ENCODE measurements around the gene PPP4R1. TPM values are rescaled to one million over a fixed set of nuclear protein-coding genes. Genes with fewer than 3 reads are reported as not detected.

Gene PPP4R1
- total RNA-seq, 1 experiment from 2014 or later, result 71.1 TPM

DNA sequence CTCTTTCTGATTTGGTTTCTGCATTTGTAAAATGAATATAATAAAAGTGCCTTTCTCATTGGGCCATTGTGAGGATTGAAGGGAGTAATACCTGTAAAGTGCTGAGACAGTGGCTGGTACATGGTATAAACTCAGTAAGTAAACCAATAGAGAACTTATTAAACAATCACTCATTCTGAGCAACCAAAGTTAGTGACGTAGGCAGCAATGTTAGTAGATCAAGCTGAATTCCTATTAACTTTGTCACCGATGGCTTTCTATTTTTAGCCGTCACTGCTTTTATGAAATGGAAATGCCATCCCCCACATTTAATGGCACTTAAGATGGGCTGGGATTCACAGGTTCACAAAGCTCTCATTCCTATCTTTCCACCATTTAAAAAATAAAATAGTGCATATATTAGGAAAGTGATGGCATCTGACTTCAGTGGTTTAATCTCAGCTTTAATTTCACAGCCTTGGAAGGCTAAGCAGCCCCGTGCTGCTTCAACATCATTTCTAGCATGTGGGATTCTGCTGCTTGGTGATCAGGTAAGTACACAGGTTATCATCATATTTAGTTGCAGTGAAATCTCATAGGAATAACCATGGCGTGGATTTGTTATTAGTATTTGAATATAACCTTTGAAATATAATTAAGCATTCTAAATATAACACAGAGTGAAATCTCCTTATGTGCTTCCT, 17.6 kb upstream of the PPP4R1 start:
- no peak for DNase-seq (ENCODE audit: low spot score)
- no peak for ATAC-seq
- POLR2A ChIA-PET, result no interaction called here
- H3K27ac Mint-ChIP-seq, result no peak overlapping the region
- CTCF ChIA-PET, result no interaction called here
- H3K4me1 Mint-ChIP-seq, result peaks cover 20% of the 10 kb centered on the region
- peaks cover 9% of the 10 kb centered on the region; the same call in 1 of the 2 replicates for H3K36me3 Mint-ChIP-seq
- peaks cover 14% of the 10 kb centered on the region for H3K9me3 Mint-ChIP-seq
- no peak for TF ChIP-seq ATF1 (CRISPR knock-in tag; IDR thresholded peaks at IDR 0.05)
- TF ChIP-seq, protein P1, sequence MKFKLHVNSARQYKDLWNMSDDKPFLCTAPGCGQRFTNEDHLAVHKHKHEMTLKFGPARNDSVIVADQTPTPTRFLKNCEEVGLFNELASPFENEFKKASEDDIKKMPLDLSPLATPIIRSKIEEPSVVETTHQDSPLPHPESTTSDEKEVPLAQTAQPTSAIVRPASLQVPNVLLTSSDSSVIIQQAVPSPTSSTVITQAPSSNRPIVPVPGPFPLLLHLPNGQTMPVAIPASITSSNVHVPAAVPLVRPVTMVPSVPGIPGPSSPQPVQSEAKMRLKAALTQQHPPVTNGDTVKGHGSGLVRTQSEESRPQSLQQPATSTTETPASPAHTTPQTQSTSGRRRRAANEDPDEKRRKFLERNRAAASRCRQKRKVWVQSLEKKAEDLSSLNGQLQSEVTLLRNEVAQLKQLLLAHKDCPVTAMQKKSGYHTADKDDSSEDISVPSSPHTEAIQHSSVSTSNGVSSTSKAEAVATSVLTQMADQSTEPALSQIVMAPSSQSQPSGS (CRISPR knock-in tag; IDR thresholded peaks at IDR 0.05; ENCODE audit: borderline replicate concordance, low read depth), result no peak
- TF ChIP-seq, protein P2, sequence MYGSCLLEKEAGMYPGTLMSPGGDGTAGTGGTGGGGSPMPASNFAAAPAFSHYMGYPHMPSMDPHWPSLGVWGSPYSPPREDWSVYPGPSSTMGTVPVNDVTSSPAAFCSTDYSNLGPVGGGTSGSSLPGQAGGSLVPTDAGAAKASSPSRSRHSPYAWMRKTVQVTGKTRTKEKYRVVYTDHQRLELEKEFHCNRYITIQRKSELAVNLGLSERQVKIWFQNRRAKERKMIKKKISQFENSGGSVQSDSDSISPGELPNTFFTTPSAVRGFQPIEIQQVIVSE (CRISPR knock-in tag; IDR thresholded peaks at IDR 0.05; ENCODE audit: borderline replicate concordance), result no peak
- TF ChIP-seq, protein P3, sequence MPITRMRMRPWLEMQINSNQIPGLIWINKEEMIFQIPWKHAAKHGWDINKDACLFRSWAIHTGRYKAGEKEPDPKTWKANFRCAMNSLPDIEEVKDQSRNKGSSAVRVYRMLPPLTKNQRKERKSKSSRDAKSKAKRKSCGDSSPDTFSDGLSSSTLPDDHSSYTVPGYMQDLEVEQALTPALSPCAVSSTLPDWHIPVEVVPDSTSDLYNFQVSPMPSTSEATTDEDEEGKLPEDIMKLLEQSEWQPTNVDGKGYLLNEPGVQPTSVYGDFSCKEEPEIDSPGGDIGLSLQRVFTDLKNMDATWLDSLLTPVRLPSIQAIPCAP (CRISPR knock-in tag; IDR thresholded peaks at IDR 0.05), result no peak
- TF ChIP-seq SMAD4 (CRISPR knock-in tag; IDR thresholded peaks at IDR 0.05), result no peak
- TF ChIP-seq, protein P4, sequence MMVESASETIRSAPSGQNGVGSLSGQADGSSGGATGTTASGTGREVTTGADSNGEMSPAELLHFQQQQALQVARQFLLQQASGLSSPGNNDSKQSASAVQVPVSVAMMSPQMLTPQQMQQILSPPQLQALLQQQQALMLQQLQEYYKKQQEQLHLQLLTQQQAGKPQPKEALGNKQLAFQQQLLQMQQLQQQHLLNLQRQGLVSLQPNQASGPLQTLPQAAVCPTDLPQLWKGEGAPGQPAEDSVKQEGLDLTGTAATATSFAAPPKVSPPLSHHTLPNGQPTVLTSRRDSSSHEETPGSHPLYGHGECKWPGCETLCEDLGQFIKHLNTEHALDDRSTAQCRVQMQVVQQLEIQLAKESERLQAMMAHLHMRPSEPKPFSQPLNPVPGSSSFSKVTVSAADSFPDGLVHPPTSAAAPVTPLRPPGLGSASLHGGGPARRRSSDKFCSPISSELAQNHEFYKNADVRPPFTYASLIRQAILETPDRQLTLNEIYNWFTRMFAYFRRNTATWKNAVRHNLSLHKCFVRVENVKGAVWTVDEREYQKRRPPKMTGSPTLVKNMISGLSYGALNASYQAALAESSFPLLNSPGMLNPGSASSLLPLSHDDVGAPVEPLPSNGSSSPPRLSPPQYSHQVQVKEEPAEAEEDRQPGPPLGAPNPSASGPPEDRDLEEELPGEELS (CRISPR knock-in tag; IDR thresholded peaks at IDR 0.05), result no peak
- TF ChIP-seq, protein P5, sequence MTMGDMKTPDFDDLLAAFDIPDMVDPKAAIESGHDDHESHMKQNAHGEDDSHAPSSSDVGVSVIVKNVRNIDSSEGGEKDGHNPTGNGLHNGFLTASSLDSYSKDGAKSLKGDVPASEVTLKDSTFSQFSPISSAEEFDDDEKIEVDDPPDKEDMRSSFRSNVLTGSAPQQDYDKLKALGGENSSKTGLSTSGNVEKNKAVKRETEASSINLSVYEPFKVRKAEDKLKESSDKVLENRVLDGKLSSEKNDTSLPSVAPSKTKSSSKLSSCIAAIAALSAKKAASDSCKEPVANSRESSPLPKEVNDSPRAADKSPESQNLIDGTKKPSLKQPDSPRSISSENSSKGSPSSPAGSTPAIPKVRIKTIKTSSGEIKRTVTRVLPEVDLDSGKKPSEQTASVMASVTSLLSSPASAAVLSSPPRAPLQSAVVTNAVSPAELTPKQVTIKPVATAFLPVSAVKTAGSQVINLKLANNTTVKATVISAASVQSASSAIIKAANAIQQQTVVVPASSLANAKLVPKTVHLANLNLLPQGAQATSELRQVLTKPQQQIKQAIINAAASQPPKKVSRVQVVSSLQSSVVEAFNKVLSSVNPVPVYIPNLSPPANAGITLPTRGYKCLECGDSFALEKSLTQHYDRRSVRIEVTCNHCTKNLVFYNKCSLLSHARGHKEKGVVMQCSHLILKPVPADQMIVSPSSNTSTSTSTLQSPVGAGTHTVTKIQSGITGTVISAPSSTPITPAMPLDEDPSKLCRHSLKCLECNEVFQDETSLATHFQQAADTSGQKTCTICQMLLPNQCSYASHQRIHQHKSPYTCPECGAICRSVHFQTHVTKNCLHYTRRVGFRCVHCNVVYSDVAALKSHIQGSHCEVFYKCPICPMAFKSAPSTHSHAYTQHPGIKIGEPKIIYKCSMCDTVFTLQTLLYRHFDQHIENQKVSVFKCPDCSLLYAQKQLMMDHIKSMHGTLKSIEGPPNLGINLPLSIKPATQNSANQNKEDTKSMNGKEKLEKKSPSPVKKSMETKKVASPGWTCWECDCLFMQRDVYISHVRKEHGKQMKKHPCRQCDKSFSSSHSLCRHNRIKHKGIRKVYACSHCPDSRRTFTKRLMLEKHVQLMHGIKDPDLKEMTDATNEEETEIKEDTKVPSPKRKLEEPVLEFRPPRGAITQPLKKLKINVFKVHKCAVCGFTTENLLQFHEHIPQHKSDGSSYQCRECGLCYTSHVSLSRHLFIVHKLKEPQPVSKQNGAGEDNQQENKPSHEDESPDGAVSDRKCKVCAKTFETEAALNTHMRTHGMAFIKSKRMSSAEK (CRISPR knock-in tag; IDR thresholded peaks at IDR 0.05; ENCODE audit: borderline replicate concordance), result no peak
- TF ChIP-seq ZNF232 (CRISPR knock-in tag; IDR thresholded peaks at IDR 0.05), result no peak
- TF ChIP-seq, protein P6, sequence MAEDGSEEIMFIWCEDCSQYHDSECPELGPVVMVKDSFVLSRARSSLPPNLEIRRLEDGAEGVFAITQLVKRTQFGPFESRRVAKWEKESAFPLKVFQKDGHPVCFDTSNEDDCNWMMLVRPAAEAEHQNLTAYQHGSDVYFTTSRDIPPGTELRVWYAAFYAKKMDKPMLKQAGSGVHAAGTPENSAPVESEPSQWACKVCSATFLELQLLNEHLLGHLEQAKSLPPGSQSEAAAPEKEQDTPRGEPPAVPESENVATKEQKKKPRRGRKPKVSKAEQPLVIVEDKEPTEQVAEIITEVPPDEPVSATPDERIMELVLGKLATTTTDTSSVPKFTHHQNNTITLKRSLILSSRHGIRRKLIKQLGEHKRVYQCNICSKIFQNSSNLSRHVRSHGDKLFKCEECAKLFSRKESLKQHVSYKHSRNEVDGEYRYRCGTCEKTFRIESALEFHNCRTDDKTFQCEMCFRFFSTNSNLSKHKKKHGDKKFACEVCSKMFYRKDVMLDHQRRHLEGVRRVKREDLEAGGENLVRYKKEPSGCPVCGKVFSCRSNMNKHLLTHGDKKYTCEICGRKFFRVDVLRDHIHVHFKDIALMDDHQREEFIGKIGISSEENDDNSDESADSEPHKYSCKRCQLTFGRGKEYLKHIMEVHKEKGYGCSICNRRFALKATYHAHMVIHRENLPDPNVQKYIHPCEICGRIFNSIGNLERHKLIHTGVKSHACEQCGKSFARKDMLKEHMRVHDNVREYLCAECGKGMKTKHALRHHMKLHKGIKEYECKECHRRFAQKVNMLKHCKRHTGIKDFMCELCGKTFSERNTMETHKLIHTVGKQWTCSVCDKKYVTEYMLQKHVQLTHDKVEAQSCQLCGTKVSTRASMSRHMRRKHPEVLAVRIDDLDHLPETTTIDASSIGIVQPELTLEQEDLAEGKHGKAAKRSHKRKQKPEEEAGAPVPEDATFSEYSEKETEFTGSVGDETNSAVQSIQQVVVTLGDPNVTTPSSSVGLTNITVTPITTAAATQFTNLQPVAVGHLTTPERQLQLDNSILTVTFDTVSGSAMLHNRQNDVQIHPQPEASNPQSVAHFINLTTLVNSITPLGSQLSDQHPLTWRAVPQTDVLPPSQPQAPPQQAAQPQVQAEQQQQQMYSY (CRISPR knock-in tag; IDR thresholded peaks at IDR 0.05), result no peak
- TF ChIP-seq, protein P7, sequence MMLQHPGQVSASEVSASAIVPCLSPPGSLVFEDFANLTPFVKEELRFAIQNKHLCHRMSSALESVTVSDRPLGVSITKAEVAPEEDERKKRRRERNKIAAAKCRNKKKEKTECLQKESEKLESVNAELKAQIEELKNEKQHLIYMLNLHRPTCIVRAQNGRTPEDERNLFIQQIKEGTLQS (CRISPR knock-in tag; conservative IDR thresholded peaks at IDR 0.05), result no peak
- no peak for TF ChIP-seq ZNF423 (CRISPR knock-in tag; IDR thresholded peaks at IDR 0.05)
- TF ChIP-seq MYBL2 (CRISPR knock-in tag; IDR thresholded peaks at IDR 0.05), result no peak
- TF ChIP-seq TP53 (CRISPR knock-in tag; IDR thresholded peaks at IDR 0.05), result no peak
- no peak for TF ChIP-seq FOXK1 (CRISPR knock-in tag; IDR thresholded peaks at IDR 0.05)
- TF ChIP-seq, protein P8, sequence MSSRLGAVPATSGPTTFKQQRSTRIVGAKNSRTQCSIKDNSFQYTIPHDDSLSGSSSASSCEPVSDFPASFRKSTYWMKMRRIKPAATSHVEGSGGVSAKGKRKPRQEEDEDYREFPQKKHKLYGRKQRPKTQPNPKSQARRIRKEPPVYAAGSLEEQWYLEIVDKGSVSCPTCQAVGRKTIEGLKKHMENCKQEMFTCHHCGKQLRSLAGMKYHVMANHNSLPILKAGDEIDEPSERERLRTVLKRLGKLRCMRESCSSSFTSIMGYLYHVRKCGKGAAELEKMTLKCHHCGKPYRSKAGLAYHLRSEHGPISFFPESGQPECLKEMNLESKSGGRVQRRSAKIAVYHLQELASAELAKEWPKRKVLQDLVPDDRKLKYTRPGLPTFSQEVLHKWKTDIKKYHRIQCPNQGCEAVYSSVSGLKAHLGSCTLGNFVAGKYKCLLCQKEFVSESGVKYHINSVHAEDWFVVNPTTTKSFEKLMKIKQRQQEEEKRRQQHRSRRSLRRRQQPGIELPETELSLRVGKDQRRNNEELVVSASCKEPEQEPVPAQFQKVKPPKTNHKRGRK (CRISPR knock-in tag; IDR thresholded peaks at IDR 0.05; ENCODE audit: borderline replicate concordance), result no peak
- no peak for TF ChIP-seq PRRX2 (CRISPR knock-in tag; IDR thresholded peaks at IDR 0.05)
- TF ChIP-seq ZNF416 (CRISPR knock-in tag; IDR thresholded peaks at IDR 0.05), result no peak
- TF ChIP-seq FOXJ3 (CRISPR knock-in tag; IDR thresholded peaks at IDR 0.05; ENCODE audit: borderline replicate concordance), result no peak
- H3K27me3 Mint-ChIP-seq (ENCODE audit: low read depth), result no peaks in the 10 kb centered on the region
- H3K4me3 Mint-ChIP-seq, result no peak overlapping the region
